PC-9 (cell line): ENCODE measurements around the gene INTS13. TPM values are rescaled to one million over a fixed set of nuclear protein-coding genes. Genes with fewer than 3 reads are reported as not detected.

ENCODE experiments used
- BruUV-seq: library from RNA; stranded (reverse); fragments of 400-500 nt; replicated peaks from 2 replicates; lab custom pipeline; 2021; lab: Mats Ljungman, UMichigan
- CTCF ChIA-PET: fragments of 300-600 bp; sonication (Branson Sonifier 250); formaldehyde crosslinking; loops from one replicate; lab custom pipeline; 2022; ENCODE audit warnings: antibody characterized with exemption; lab: Charles Lee
- POLR2A ChIA-PET: fragments of 300-600 bp; sonication (Branson Sonifier 250); formaldehyde crosslinking; loops from one replicate; lab custom pipeline; 2022; ENCODE audit warnings: antibody characterized with exemption; ENCODE audit not compliant: unreplicated experiment; lab: Charles Lee
- DNase-seq, 2 experiments: peaks; one replicate each; pipeline versions ENCODE4 v3.0.0 to v3.0.0-alpha.2; 2015 to 2022; ENCODE audit warnings: mixed read lengths in 1 of 2
- H2AFZ ChIP-seq: fragments of 200-600 bp; sonication (generic); 2 replicates; pipeline ENCODE4 v1.8.1; 2017; ENCODE audit warnings: antibody characterized with exemption
- H3F3A ChIP-seq: fragments of 200-600 bp; sonication (generic); 2 replicates; pipeline ENCODE4 v1.8.1; 2017; ENCODE audit warnings: antibody characterized with exemption, mild to moderate bottlenecking, low read depth; ENCODE audit not compliant: insufficient read depth
- H3K27ac ChIP-seq: fragments of 200-600 bp; sonication (generic); 2 replicates; pipeline ENCODE4 v1.6.1; 2016; ENCODE audit warnings: mixed run types
- H3K27me3 ChIP-seq: fragments of 200-600 bp; sonication (generic); 2 replicates; pipeline ENCODE4 v1.6.1; 2016; ENCODE audit warnings: low read depth, mixed run types; ENCODE audit not compliant: insufficient read depth
- H3K36me3 ChIP-seq: fragments of 200-600 bp; sonication (generic); 2 replicates; pipeline ENCODE4 v1.6.1; 2016; ENCODE audit warnings: low read depth, mixed run types
- H3K4me1 ChIP-seq: fragments of 200-600 bp; sonication (generic); replicated peaks from 2 replicates; pipeline ENCODE4 v1.6.1; 2016; ENCODE audit warnings: mixed run types; ENCODE audit not compliant: insufficient read depth
- H3K4me2 ChIP-seq: fragments of 200-600 bp; sonication (generic); 2 replicates; pipeline ENCODE4 v1.6.1; 2017; ENCODE audit warnings: mixed run types
- H3K4me3 ChIP-seq: fragments of 200-600 bp; sonication (generic); 2 replicates; pipeline ENCODE4 v1.6.1; 2016; ENCODE audit warnings: mixed run types
- H3K79me2 ChIP-seq: fragments of 200-600 bp; sonication (generic); 2 replicates; pipeline ENCODE4 v1.6.1; 2017; ENCODE audit warnings: low read depth, mixed run types
- H3K9me2 ChIP-seq: fragments of 200-600 bp; sonication (generic); 2 replicates; pipeline ENCODE4 v1.8.1; 2017; ENCODE audit warnings: mild to moderate bottlenecking; ENCODE audit not compliant: insufficient read depth
- H3K9me3 ChIP-seq: fragments of 200-600 bp; sonication (generic); 2 replicates; pipeline ENCODE4 v1.8.1; 2016; ENCODE audit warnings: low read depth; ENCODE audit not compliant: insufficient read depth
- H4K20me1 ChIP-seq: fragments of 200-600 bp; sonication (generic); 2 replicates; pipeline ENCODE4 v1.8.1; 2017; ENCODE audit not compliant: insufficient read depth
- CTCF ChIP-seq: fragments of 200-600 bp; sonication (generic); conservative IDR thresholded peaks from 2 replicates; pipeline ENCODE4 v1.6.1; 2017; ENCODE audit warnings: mixed run types, antibody characterized with exemption, mild to moderate bottlenecking, moderate library complexity
- EZH2 ChIP-seq: fragments of 200-600 bp; sonication (generic); IDR thresholded peaks from 2 replicates; pipeline ENCODE4 v1.8.0; 2017; ENCODE audit warnings: antibody characterized with exemption, low read depth
- intact Hi-C: fragments of 100-400 bp; cut with micrococcal nuclease; formaldehyde crosslinking; loops from one replicate; pipeline ENCODE4 v1.10.0; 2022; ENCODE audit not compliant: unreplicated experiment
- total RNA-seq: library from RNA; stranded (reverse); gene quantifications from 2 replicates; pipeline ENCODE4 v1.2.3, GENCODE V29; 2021

The INTS13 gene
- total RNA-seq, 1 experiment from 2014 or later, result 40.8 TPM

DNA sequence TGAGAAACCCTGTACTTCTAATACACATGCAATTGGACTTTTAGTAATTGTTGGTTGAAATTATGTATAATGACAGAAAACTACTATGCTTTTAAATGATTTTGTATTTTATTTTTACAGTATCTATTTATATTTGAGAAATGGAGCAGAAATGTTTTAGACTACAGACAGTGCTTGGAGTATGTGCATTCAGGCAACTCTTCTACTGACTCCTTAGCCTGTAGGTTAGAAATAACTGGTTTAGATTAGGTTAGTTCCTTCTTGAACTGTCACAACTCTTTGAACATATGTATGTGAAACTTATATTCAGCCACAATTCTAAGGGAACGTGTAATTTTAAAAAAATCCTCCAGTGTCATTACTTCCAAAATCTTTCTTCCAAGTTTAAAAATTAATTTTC is 2.2 kb upstream of the INTS13 start:
- Histone ChIP-seq H3K79me2 (peaks cover 93% of the 10 kb centered on the region), H3K4me3 (peak overlapping the region; percentile 90), H3K36me3 (peaks cover 4% of the 10 kb centered on the region), H3K9me3 (no peaks in the 10 kb centered on the region), H3K9me2 (no peaks in the 10 kb centered on the region), H3K4me1 (peaks cover 40% of the 10 kb centered on the region), H3F3A (peaks cover 19% of the 10 kb centered on the region), H4K20me1 (peaks cover 4% of the 10 kb centered on the region; the same call in 1 of the 2 replicates), H3K27me3 (no peaks in the 10 kb centered on the region), H2AFZ (no peak overlapping the region), H3K4me2 (peak overlapping the region; percentile 81), H3K27ac (no peak overlapping the region)
- TF ChIP-seq CTCF (no peak), EZH2 (no peak)
- no peak for DNase-seq
- BruUV-seq, result no TSS peak
- ChIA-PET POLR2A (interaction anchor here (0.6 kb wide), 1 partner anchor 17 kb away, joined by 5 read pairs; no protein-coding TSS in a partner anchor), CTCF (no interaction called here)
- intact Hi-C loops, result loop anchor here (10.0 kb wide), 2 partner anchors 365 to 445 kb away; no protein-coding TSS in a partner anchor

DNA sequence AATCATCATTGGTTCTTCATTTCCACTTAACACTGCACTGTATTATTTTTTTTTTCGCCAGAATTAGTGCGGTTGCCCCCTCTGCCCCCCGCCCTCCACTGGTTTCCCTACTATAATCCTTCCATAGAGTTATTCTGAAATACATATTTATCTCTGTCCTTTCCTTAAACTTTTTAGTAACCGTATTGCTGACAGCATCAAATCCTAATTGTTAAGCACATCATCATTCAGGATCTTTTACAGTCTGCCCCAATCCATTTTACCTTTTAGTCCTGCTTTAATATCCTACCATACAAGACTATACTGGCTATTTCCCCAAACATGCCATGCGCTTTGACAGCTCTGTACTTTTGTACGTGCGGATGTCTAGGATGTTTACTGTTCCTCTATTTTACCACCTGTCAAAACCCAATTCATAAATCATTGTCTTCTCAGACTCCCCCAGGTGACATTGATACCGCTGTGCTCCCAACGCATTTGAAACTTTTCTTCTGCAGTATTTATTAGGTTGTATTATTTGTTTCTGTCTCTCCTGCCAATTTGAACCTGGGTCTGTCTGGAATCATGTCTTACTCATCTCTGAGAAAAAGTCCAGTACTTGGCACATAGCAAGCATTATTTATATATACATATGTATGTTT is 1.5 kb upstream of the INTS13 start:
- H3K4me1 ChIP-seq, result peaks cover 40% of the 10 kb centered on the region
- H2AFZ ChIP-seq, result peak overlapping the region; percentile 93

DNA sequence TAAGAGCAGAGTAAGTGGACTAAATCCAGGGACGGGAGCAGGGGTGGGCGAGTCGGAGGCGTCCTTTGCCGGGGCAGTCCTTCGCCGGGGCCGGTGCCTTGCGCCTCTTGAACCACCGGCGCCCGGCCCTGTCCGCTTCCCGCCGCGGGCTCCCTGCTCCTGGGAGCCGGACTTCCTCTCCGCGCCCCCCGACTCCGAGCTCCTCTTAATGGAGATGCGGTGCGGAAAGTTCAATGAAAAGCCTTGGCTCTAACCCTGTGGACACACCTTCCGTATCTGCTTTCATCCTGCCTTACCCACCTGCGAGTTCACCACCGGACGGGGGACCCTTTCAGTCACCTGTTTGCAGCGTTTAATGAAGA is 901 bp upstream of the INTS13 start:
- H3K27me3 ChIP-seq, result no peaks in the 10 kb centered on the region
- CTCF ChIA-PET, result no interaction called here

More for the DNA sequence above, 1.5 kb upstream of the INTS13 start:
- H3F3A ChIP-seq, result peaks cover 19% of the 10 kb centered on the region
- intact Hi-C loops, result loop anchor here (10.0 kb wide), 2 partner anchors 365 to 445 kb away; no protein-coding TSS in a partner anchor
- POLR2A ChIA-PET, result interaction anchor here (0.6 kb wide), 1 partner anchor 18 kb away, joined by 5 read pairs; no protein-coding TSS in a partner anchor
- peaks cover 9% of the 10 kb centered on the region; the same call in 1 of the 2 replicates for H3K36me3 ChIP-seq
- no peak for DNase-seq
- H3K27me3 ChIP-seq, result no peaks in the 10 kb centered on the region
- no peaks in the 10 kb centered on the region for H3K9me2 ChIP-seq
- CTCF ChIA-PET, result no interaction called here
- peak overlapping the region; percentile 81 for H3K4me2 ChIP-seq
- H3K9me3 ChIP-seq, result no peaks in the 10 kb centered on the region
- peaks cover 4% of the 10 kb centered on the region; the same call in 1 of the 2 replicates for H4K20me1 ChIP-seq
- TF ChIP-seq EZH2 (no peak), CTCF (no peak)
- peaks cover 93% of the 10 kb centered on the region for H3K79me2 ChIP-seq
- BruUV-seq, result no TSS peak
- H3K27ac ChIP-seq, result peak overlapping the region; percentile 92
- H3K4me3 ChIP-seq, result peak overlapping the region; percentile 90

More for the DNA sequence above, 901 bp upstream of the INTS13 start:
- Histone ChIP-seq H3K4me1 (peaks cover 40% of the 10 kb centered on the region), H3K9me3 (no peaks in the 10 kb centered on the region), H3K9me2 (no peaks in the 10 kb centered on the region), H2AFZ (peak overlapping the region; percentile 93), H3K36me3 (peaks cover 13% of the 10 kb centered on the region; the same call in 1 of the 2 replicates), H3K4me2 (peak overlapping the region; percentile 81), H3K27ac (peak overlapping the region; percentile 92), H3K4me3 (peak overlapping the region; percentile 90), H3F3A (peaks cover 19% of the 10 kb centered on the region), H4K20me1 (peaks cover 4% of the 10 kb centered on the region; the same call in 1 of the 2 replicates), H3K79me2 (peaks cover 93% of the 10 kb centered on the region)
- no peak for TF ChIP-seq EZH2
- no peak for TF ChIP-seq CTCF
- peak in 1 of 2 experiments; percentile 43 for DNase-seq
- TSS peak; percentile 60 for BruUV-seq
- POLR2A ChIA-PET, result interaction anchor here (0.7 kb wide), 1 partner anchor 367 kb away, joined by 7 read pairs; no protein-coding TSS in a partner anchor
- intact Hi-C loops, result loop anchor here (1.0 to 10.0 kb wide), 3 partner anchors 76 to 446 kb away; partner anchors contain the start of gene TM7SF3
